GM18519 (cell line): ENCODE measurements around the gene ADCY2.

ENCODE experiments used
- ATAC-seq: cut with Tn5 transposase; IDR thresholded peaks from one replicate; pipeline ENCODE4 v1.9.1; 2021; ENCODE audit warnings: mild to moderate bottlenecking, moderate library complexity; ENCODE audit not compliant: unreplicated experiment, low FRiP score

The ADCY2 gene

DNA sequence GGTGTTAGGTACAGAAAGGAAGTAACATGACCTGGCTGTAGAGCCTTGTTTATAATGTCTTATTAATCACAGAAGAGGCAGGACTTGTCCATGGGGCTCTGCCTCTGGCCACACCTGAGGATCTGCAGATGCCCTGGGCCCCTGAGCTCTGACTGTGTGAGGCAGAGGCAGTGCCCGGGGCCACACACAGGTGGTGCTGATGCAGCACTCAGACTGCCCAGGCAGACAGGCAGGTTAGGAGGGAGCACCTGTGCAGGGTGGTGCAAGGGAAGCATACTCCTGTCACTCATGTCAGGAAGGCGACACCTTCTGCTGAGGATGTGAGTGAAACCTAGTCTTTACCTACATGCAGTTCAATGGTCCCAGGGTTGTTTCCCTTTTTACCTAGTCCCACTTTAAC is 366.3 kb downstream of the ADCY2 start:
- peak; percentile 78 for ATAC-seq

DNA sequence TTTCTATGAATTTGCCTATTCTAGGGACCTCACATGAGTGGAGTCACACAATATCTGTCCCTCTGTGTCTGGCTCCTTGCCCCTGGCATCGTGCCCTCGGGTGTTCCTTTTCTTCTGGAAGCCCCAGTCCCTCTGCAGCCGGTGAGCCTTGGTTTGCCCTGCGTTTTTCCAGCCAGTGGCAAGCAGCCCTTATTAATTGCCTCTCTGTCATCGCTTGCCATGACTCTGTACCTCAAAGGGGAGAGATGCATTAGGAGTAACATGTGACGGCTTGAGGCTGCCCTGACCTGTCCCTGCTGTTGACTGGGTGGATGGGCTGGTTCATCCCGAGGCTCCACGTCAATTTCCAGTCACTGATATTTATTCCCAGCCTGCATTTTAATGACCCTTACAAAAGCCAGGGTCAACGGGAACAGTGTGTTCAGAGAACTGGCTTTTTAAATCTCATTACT is 367.7 kb downstream of the ADCY2 start:
- ATAC-seq: no peak

GRCh38 chr5:7764452-7764851 is 368.5 kb downstream of the ADCY2 start:
- no peak for ATAC-seq

DNA sequence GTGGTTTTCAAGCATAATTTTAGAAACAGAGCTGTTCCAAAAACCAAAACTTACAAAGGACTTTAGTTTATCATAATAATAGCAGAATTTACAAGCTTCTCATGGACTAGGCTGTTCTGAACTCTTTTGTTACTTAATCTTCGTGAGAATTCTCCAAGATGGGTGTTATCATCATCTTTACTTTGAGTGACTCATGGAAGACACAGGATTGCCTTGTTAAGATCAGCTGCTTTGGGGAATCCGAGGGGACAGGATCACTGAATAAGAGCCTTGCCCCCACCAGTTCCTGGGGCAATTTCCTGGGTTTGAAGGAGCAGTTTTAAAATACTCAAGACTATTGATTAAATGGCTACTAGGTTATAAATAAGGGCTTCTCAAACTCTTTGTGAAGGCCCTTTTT is 374.5 kb downstream of the ADCY2 start:
- ATAC-seq: no peak

DNA sequence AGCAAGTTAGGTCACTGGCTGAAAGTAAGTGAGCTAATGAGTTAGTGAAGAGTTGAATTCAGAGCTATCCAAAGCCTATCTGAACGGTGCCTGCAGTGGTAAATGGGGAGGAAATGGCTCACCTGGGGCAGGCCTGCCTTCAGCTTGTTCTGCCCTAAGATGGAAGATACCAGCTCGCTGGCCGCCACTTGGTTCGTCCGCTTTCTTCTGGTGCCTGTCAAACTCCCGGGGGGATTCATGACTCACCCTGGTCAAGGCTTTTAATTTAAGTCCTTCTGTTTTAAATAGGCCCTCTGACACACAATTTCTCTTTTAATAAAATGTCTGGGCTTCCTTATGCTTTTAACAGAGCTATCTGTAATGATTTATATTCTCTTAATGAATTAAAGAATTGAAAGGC is 376.2 kb downstream of the ADCY2 start:
- no peak for ATAC-seq

DNA sequence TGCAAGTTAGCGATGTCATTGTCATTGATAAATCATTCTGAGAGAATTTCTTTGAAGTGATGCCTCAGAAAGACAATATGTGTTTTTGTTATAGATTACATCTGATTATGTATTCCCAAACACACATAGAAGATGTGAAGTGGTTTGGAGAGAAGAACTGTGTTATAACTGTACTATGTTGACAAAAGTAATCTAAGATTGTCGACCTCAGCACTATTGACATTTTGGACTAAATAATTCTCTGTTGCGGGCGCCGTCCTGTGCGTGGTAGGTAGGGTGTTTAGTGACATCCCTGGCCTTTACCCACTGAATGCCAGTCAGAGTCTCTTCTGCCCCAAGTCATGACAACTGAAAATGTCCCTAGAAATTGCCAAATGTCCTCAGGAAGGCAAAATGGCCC is 377.2 kb downstream of the ADCY2 start:
- ATAC-seq: no peak

- no peak for ATAC-seq
Observed at GRCh38 chr5:7776442-7776841, 380.5 kb downstream of the ADCY2 start.

- peak; percentile 84 for ATAC-seq
Observed at GRCh38 chr5:7779019-7780005, 383.4 kb downstream of the ADCY2 start.

- no peak for ATAC-seq
Observed at GRCh38 chr5:7781899-7782298, 386.0 kb downstream of the ADCY2 start.

DNA sequence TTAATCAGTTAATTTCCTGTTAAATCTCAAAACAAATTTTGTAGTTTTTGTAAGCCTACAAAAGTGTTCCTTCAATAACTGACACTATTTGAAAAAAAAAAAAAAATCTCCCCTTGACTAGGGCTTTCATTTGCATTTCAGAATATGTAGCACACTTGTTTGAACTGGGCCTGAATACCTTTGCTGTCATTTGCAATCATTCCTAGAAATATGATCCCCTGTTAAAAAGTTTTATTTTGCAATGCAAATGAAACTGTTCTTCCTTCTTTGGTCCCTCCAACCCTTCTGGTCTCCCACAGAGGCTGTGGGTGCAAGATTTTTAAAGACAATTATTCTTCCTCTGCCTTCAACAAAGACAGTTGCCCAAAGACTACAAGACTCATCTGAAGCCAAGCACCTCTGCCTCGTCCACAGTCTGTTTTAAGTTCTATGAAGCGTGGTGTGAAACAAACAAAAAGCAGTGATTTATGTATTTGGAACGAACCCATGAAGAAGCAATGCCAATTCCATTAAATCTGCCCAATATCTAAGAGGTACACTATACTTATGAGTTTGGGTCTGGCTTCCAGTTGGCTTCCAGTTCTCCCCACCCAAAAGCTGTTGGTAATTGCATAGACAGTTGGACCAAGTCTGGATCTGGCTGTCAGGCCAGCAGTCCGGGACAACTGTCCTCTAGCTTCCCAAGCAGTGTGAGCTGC is 388.9 kb downstream of the ADCY2 start:
- ATAC-seq: no peak

GRCh38 chr5:7787770-7788169 is 391.8 kb downstream of the ADCY2 start:
- no peak for ATAC-seq

DNA sequence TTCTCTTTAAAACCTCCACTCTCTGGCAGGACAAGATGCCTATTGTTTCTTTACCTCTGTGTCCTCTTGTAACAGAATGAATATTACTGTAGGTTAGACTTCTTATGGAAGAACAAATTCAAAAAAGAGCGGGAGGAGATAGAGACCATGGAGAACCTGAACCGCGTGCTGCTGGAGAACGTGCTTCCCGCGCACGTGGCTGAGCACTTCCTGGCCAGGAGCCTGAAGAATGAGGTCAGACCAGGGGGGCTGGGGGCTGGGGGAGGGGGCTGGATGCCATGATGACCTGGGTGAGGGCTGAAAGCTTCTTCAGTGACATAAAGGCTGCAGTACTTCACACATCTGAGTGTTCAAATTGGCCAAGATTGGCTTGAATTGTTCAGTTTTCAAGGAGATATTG is 393.6 kb downstream of the ADCY2 start:
- no peak for ATAC-seq

DNA sequence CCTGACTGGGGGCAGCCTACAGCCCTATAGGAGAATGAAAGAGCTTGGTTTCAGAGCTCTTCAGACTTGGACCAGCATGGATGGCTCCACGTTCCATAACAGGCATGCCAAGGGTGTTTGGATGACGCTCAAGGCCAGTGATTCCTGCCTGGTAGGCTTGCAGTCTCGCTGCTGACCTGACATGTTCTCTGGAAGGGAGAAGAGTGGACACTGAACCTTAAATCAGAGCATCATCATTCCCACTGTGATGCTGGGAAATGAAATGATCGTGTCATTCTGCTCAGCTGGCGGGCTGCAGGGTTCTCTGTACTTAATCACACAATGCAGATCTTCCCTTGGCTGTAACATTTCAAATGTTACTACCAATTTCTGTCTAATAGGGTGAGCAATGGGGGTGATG is 398.0 kb downstream of the ADCY2 start:
- ATAC-seq: peak; percentile 7

DNA sequence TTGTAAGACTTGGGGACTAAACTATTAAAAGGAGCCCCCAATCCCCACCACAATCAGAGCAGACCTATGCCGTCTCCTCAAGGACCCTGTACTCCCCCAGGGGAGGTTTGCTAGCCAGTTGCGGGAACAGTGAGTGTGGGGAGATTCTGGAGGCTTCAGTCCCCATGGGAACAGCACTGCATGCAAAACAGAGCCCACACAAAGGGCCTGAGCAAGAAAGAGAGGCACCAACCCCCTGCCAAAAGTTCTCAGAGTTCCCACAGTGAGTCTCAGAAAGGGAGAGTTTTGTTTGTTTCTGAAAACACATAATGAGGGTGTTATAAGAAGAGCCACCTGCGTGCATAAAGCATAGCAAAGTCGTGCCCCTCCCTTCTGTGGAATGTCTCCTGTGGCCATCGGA is 398.4 kb downstream of the ADCY2 start:
- ATAC-seq: peak; percentile 88

DNA sequence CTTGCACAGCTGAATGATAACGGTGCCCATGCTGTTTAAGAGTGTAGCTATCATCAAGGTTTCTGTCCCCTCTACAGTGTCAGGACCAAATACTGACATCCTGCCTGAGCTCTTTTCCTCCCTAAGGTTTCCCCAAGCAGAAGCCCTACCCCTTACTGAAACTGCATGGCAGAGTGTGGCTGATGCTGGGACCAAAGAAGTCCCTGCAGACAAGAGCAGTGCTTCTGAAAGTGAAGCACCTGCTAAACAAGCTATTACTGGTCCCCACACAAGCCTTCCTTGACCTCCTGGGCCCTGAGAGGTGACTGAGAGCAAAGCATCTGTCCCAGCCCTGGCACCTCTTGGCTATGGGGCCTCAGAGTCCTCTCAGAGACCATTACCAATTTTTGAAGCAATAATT is 398.9 kb downstream of the ADCY2 start:
- ATAC-seq: peak; percentile 53

DNA sequence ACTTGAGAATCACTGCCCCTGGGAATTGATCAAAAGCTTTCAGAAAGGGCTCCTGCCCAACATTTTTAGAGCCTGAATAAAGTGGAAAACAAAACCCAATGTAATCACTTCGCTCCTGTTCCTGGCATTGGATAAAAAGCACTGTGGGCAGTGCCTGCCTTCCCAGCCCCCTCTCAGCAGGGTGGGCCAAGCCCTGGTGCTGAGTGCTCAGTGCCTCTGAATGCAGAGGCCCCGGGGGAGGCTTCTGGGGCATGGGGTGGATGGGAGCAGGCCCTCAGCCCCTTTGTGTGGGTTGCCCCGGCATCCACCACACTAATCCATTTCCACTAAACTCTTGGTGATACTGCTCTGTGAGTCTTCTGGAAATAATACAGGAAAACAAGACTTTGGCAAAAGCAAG is 399.4 kb downstream of the ADCY2 start:
- no peak for ATAC-seq

DNA sequence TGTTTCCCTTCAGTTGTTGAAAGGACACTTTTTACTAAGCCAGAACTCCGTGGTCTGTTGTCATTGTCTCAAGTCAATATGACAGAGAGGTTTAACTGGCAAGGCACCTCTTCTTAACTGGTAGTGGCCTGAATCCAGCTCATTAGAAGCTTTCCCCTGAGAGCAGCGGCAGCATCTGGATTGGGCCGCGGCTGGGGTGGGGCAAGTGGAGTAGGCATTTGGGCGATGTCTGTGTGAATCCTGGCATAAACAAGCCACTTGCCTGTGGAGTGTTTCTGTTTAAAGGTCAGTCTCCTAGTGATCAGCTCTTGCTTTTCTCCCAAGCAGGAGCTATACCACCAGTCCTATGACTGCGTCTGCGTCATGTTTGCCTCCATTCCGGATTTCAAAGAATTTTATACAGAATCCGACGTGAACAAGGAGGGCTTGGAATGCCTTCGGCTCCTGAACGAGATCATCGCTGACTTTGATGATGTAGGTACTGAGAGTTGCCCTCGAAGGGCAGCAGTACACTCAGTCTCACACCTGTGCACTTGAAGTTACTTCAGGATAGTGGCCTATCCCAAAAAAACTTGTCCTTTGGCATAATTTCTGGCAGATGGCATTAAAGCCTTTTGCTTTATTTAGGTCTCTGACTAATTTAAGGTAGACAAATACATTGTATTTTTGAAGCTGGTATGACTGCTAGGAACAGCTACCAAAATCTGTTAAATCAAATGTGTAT is 406.1 kb downstream of the ADCY2 start:
- ATAC-seq: no peak

DNA sequence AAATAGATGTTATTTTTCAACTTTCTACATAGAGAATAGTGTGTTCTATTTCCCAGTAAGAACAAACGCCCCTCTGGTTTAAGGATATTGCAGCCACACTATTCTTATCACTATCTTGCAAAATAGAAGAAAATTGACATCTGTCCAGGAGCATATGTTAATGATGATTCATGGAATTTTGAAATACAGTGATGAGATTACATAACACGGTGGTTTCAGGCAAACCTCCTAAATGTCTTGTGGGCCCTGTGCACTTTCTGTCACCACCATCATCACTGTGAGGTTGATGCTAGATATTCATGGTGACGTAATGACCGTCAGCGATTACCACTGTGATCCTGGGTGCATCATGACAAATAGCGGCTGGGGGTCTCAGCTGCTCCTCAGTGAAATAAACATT is 406.9 kb downstream of the ADCY2 start:
- ATAC-seq: no peak

GRCh38 chr5:7803937-7804336 is 408.0 kb downstream of the ADCY2 start:
- ATAC-seq: no peak

GRCh38 chr5:7805379-7805778 is 409.4 kb downstream of the ADCY2 start:
- no peak for ATAC-seq

DNA sequence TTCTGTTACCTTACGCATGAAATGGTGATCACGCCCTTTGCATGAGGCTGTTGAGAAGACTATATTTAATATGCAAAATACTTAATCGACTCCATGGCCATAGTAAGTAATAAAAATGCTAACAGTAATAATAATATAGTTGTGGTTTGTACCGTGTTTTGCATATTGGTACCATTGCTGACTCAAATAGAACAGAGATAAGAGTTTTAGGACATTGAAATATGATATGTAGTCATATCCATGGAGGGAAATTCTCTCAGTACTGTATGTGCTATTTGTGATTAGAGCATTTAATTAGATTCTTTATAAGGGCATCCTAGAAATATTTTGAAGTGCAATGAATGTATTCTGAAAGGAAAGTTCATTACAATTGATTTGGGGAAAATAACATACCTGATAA is 413.1 kb downstream of the ADCY2 start:
- peak; percentile 72 for ATAC-seq
